HL-60 (cell line): ENCODE measurements around the gene LRGUK.

Experiments
- DNase-seq, 2 experiments: peaks; one replicate each; pipeline ENCODE4 v3.0.0-alpha.2; 2010 to 2020; ENCODE audit warnings: low read depth in 1 of 2, low spot score in 1 of 2
- H3K27ac ChIP-seq: fragments of 250-450 bp; sonication (Bioruptor Pico); replicated peaks from 2 replicates; pipeline ENCODE4 v1.5.1; 2020; ENCODE audit warnings: mild to moderate bottlenecking, moderate library complexity
- H3K27me3 ChIP-seq: fragments of 250-450 bp; sonication (Bioruptor Pico); 2 replicates; pipeline ENCODE4 v1.5.1; 2021; ENCODE audit warnings: mild to moderate bottlenecking, moderate library complexity; ENCODE audit not compliant: insufficient read depth, poor library complexity, severe bottlenecking
- H3K4me3 ChIP-seq: replicated peaks from 2 replicates; pipeline ENCODE4 v1.5.1; 2011; ENCODE audit warnings: mild to moderate bottlenecking, control low read depth, low read length; ENCODE audit not compliant: insufficient read depth
- CTCF ChIP-seq: IDR thresholded peaks from one replicate; pipeline ENCODE4 v1.5.1; 2011; ENCODE audit warnings: low read length, control low read depth, inconsistent platforms; ENCODE audit not compliant: insufficient read depth
- GABPA ChIP-seq: IDR thresholded peaks from 2 replicates; pipeline ENCODE4 v1.6.1; 2012; ENCODE audit warnings: low read depth
- POLR2AphosphoS5 ChIP-seq: IDR thresholded peaks from 2 replicates; pipeline ENCODE4 v1.6.1; 2012; ENCODE audit warnings: low read depth
- SPI1 ChIP-seq: IDR thresholded peaks from 2 replicates; pipeline ENCODE4 v1.6.1; 2012; ENCODE audit warnings: low read depth, mild to moderate bottlenecking, borderline replicate concordance
- TF ChIP-seq, protein P1 (sequence below): IDR thresholded peaks from 2 replicates; pipeline ENCODE4 v1.6.1; 2012; ENCODE audit warnings: low read depth; ENCODE audit not compliant: insufficient replicate concordance

Gene LRGUK

DNA sequence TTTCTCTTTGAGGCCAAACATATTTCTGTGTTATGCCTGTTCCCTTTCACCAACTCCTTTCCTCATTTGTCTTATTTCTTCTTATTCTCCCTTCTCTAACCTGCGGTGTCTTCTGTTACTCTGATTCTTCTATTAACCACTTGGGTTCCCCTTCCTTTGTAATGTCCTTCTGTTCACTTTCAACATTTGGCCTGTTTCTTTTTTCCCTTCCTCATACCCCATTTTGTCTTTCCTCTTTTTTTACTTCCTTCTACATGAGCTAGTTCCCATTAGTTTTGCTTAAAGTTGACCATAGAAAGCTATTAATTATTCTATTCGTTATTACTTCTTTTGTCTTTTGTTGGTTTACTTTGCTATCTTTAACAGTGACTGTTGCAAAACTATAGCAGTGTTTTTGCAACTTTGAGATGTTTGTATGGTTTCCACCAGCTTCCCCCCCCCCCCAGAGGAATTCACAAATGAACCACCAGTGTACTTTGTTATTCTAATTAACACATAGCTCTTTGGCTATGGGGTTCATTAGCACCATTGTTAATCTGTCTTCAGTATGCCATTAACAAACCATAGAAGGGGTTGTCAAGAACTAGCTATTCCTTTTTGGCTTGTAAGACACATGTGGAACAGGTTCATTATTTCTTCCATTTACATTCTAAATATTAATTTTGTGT, 2.9 kb downstream of the LRGUK start:
- no peaks in the 10 kb centered on the region for H3K27me3 ChIP-seq
- H3K4me3 ChIP-seq, result no peak overlapping the region
- no peak overlapping the region for H3K27ac ChIP-seq
- DNase-seq, result peak in 1 of 2 experiments; percentile 8
- TF ChIP-seq GABPA, result no peak
- peak; percentile 40; the same call in 1 of the 2 replicates for TF ChIP-seq SPI1
- TF ChIP-seq CTCF, result no peak

DNA sequence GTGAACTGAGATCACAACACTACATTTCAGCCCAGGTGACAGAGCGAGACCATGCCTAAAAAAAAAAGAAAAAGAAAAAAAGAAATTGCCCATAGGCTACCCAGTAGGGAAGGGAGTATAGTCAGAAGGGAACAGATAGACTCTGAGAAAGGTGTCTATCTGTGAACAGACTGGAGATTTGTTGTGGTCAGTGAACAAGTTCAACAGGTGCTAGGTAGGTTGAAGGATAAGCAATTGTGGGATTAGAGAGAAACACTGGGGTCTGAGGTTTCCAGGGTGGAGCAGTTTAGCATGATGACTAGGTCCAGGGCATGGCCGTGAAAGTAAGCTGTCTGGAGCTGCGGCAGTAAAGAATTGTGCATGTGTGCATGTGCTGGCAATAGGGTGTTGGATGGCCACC, 6.9 kb downstream of the LRGUK start:
- Histone ChIP-seq H3K27ac (no peak overlapping the region), H3K27me3 (peaks cover 3% of the 10 kb centered on the region), H3K4me3 (no peak overlapping the region)
- TF ChIP-seq, protein P1, sequence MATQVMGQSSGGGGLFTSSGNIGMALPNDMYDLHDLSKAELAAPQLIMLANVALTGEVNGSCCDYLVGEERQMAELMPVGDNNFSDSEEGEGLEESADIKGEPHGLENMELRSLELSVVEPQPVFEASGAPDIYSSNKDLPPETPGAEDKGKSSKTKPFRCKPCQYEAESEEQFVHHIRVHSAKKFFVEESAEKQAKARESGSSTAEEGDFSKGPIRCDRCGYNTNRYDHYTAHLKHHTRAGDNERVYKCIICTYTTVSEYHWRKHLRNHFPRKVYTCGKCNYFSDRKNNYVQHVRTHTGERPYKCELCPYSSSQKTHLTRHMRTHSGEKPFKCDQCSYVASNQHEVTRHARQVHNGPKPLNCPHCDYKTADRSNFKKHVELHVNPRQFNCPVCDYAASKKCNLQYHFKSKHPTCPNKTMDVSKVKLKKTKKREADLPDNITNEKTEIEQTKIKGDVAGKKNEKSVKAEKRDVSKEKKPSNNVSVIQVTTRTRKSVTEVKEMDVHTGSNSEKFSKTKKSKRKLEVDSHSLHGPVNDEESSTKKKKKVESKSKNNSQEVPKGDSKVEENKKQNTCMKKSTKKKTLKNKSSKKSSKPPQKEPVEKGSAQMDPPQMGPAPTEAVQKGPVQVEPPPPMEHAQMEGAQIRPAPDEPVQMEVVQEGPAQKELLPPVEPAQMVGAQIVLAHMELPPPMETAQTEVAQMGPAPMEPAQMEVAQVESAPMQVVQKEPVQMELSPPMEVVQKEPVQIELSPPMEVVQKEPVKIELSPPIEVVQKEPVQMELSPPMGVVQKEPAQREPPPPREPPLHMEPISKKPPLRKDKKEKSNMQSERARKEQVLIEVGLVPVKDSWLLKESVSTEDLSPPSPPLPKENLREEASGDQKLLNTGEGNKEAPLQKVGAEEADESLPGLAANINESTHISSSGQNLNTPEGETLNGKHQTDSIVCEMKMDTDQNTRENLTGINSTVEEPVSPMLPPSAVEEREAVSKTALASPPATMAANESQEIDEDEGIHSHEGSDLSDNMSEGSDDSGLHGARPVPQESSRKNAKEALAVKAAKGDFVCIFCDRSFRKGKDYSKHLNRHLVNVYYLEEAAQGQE, result no peak
- TF ChIP-seq GABPA (no peak), SPI1 (no peak), CTCF (no peak), POLR2AphosphoS5 (no peak)
- DNase-seq, result no peak

GRCh38 chr7:134140889-134141867, 14.0 kb downstream of the LRGUK start:
- H3K4me3 ChIP-seq, result no peak overlapping the region
- DNase-seq, result peak in 1 of 2 experiments; percentile 41
- TF ChIP-seq, protein P1, result no peak
- TF ChIP-seq POLR2AphosphoS5 (no peak), SPI1 (no peak), CTCF (peak; percentile 91), GABPA (no peak)
- H3K27me3 ChIP-seq, result peaks cover 5% of the 10 kb centered on the region
- H3K27ac ChIP-seq, result no peak overlapping the region
